Endothelial cell of umbilical vein (primary cell): ENCODE data around the gene CAT.

Source experiments
- CTCF ChIP-seq, 2 donors: IDR thresholded peaks; 1 replicate in 1 of 2; 2 replicates in 1 of 2; pipeline ENCODE4 v1.5.1; 2011; ENCODE audit warnings: low read length in 2 of 2, mild to moderate bottlenecking in 2 of 2, moderate library complexity in 2 of 2, control low read depth in 1 of 2, inconsistent platforms in 1 of 2, low read depth in 1 of 2; ENCODE audit not compliant: insufficient read depth in 1 of 2; ENCODE audit errors: extremely low read depth in 1 of 2
- POLR2A ChIP-seq: IDR thresholded peaks from 2 replicates; pipeline ENCODE4 v1.6.1; 2012; ENCODE audit warnings: low read depth, mild to moderate bottlenecking, control low read depth, low read length

- TF ChIP-seq CTCF (IDR thresholded peaks at IDR 0.05; ENCODE audit: extremely low read depth in 1 of 2, insufficient read depth in 1 of 2, low read depth in 1 of 2, low read length in 2 of 2) (no peak), POLR2A (no peak)
Measured at GRCh38 chr11:34448223-34448994, 9.7 kb downstream of the CAT start.
